OCI-LY1 (cell line): ENCODE data around the gene FAM24A.
A peak's percentile ranks its signal among the peaks of the same experiment; 100 is the strongest.

Source experiments
- H2AFZ ChIP-seq: fragments of 200-600 bp; sonication (generic), shearing (Covaris generic); 2 replicates; pipeline ENCODE4 v1.6.0; 2014; ENCODE audit warnings: antibody characterized with exemption, mild to moderate bottlenecking, low read length
- H3F3A ChIP-seq: fragments of 200-600 bp; sonication (generic), shearing (Covaris generic); 2 replicates; pipeline ENCODE4 v1.6.0; 2014; ENCODE audit warnings: mild to moderate bottlenecking, antibody characterized with exemption, low read length, moderate library complexity; ENCODE audit not compliant: insufficient read depth
- H3K27ac ChIP-seq: fragments of 200-600 bp; sonication (generic); 2 replicates; pipeline ENCODE4 v1.5.1; 2014; ENCODE audit warnings: low read length, mixed run types, mild to moderate bottlenecking, low read depth; ENCODE audit not compliant: poor library complexity, severe bottlenecking
- H3K27me3 ChIP-seq: fragments of 200-600 bp; sonication (generic); 2 replicates; pipeline ENCODE4 v1.6.0; 2014; ENCODE audit warnings: antibody characterized with exemption, mild to moderate bottlenecking, low read length, moderate library complexity; ENCODE audit not compliant: insufficient read depth
- H3K36me3 ChIP-seq: fragments of 200-600 bp; sonication (generic); 2 replicates; pipeline ENCODE4 v1.6.1; 2014; ENCODE audit warnings: mild to moderate bottlenecking, antibody characterized with exemption, low read length, moderate library complexity, mixed read lengths; ENCODE audit not compliant: insufficient read depth
- H3K4me1 ChIP-seq: fragments of 200-600 bp; sonication (generic); 2 replicates; pipeline ENCODE4 v1.5.1; 2014; ENCODE audit warnings: mild to moderate bottlenecking, low read length, moderate library complexity; ENCODE audit not compliant: insufficient read depth, severe bottlenecking
- H3K4me2 ChIP-seq: fragments of 200-600 bp; sonication (generic), shearing (Covaris generic); 2 replicates; pipeline ENCODE4 v1.6.1; 2014; ENCODE audit warnings: low read length
- H3K4me3 ChIP-seq: fragments of 200-600 bp; sonication (generic); 2 replicates; pipeline ENCODE4 v1.5.1; 2014; ENCODE audit warnings: low read length, low read depth, mild to moderate bottlenecking, mixed read lengths; ENCODE audit not compliant: poor library complexity, severe bottlenecking
- H3K79me2 ChIP-seq: fragments of 200-600 bp; shearing (Covaris generic); 2 replicates; pipeline ENCODE4 v1.6.1; 2016; ENCODE audit warnings: mixed run types, low read length, mixed read lengths; ENCODE audit not compliant: insufficient read depth
- H3K9ac ChIP-seq: fragments of 200-600 bp; sonication (generic), shearing (Covaris generic); 2 replicates; pipeline ENCODE4 v1.6.1; 2014; ENCODE audit warnings: mild to moderate bottlenecking, low read length, mixed read lengths
- H3K9me2 ChIP-seq: fragments of 200-600 bp; sonication (generic), shearing (Covaris generic); 2 replicates; pipeline ENCODE4 v1.6.1; 2014; ENCODE audit warnings: low read depth, mild to moderate bottlenecking, low read length, mixed read lengths
- H3K9me3 ChIP-seq: fragments of 200-600 bp; shearing (Covaris generic); 2 replicates; pipeline ENCODE4 v1.6.1; 2014; ENCODE audit warnings: low read length, mixed read lengths
- H4K20me1 ChIP-seq: fragments of 200-600 bp; sonication (generic), shearing (Covaris generic); 2 replicates; pipeline ENCODE4 v1.6.0; 2016; ENCODE audit warnings: mild to moderate bottlenecking, low read length; ENCODE audit not compliant: insufficient read depth
- EZH2 ChIP-seq: fragments of 200-600 bp; sonication (generic), shearing (Covaris generic); IDR thresholded peaks from 2 replicates; pipeline ENCODE4 v1.8.0; 2017; ENCODE audit warnings: borderline replicate concordance, mixed run types, mild to moderate bottlenecking, antibody characterized with exemption, low read length, moderate library complexity, mixed read lengths
- TF ChIP-seq, protein P1 (sequence below): fragments of 200-600 bp; sonication (generic), shearing (Covaris generic); IDR thresholded peaks from 2 replicates; pipeline ENCODE4 v1.5.1; 2017; ENCODE audit warnings: mild to moderate bottlenecking, antibody characterized with exemption, low read length, moderate library complexity, mixed read lengths

Gene FAM24A

GRCh38 chr10:122878799-122879338 lies 31.5 kb upstream of the FAM24A start:
- Histone ChIP-seq H2AFZ (no peak overlapping the region), H3K9ac (peak overlapping the region; percentile 74), H3K4me2 (peak overlapping the region; percentile 77)

DNA sequence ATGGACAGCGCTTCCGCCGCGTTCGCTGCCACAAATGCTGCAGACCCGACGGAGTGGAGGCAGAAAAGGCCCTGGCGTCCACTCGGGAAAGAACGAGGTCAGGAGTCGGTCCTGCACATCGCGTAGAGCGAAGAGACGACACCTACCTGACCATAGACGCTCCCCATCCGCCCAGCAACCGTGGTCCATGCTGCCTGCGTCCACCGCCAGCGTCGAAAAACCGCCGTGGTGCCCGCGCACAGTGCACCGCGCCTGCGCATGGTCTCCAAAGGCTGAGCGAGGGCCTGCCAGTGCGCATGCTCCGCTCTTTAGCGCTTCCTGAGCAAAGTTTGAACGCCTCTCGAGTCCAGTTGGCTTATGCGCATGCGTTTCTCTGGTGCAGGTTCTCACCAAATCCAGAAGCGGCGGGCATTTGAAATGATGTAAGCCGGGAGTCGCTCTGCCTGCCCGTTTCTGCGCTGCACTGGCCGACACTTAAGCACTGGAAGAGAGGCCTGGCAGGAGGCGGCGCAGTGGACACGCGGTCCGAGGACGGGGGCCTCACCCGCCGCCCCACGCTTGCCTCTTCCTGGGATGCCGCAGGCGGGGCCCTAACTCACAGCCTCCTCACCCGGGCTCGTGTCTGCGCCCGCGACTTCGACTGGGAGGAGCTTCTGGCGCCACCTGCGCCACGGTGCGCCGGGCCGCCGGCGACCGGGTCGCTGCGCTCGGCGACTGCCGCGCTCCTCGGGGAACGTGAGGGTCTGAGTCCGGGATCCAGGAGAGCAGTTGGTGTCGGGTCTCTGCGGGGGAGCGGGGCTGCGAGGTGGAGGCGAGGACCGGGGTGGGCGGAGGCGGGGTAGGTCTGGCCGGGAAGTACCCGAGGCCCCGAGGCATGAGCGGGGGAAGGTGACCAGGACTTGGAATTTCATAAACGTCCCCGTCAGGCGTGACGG lies 30.8 kb upstream of the FAM24A start, which contains the start of gene FAM24B:
Gene FAM24B, minus strand, starts transcription at position 243 of the 935 bp plus-strand sequence. CDS start 29,066 bp downstream, outside the sequence.
- Histone ChIP-seq H2AFZ (no peak within 1 kb of the TSS), H3K27me3 (no peaks in the 10 kb centered on the region), H3K4me1 (peaks cover 19% of the 10 kb centered on the region), H3K27ac (no peak within 1 kb of the TSS), H3K4me3 (peak within 1 kb of the TSS; percentile 83), H3K36me3 (peaks cover 26% of the 10 kb centered on the region), H3K79me2 (peaks cover 34% of the 10 kb centered on the region), H4K20me1 (no peaks in the 10 kb centered on the region), H3K4me2 (peak within 1 kb of the TSS; percentile 77), H3K9me2 (no peaks in the 10 kb centered on the region), H3K9ac (peak within 1 kb of the TSS; percentile 74), H3F3A (no peaks in the 10 kb centered on the region), H3K9me3 (no peaks in the 10 kb centered on the region)
- TF ChIP-seq, protein P1, sequence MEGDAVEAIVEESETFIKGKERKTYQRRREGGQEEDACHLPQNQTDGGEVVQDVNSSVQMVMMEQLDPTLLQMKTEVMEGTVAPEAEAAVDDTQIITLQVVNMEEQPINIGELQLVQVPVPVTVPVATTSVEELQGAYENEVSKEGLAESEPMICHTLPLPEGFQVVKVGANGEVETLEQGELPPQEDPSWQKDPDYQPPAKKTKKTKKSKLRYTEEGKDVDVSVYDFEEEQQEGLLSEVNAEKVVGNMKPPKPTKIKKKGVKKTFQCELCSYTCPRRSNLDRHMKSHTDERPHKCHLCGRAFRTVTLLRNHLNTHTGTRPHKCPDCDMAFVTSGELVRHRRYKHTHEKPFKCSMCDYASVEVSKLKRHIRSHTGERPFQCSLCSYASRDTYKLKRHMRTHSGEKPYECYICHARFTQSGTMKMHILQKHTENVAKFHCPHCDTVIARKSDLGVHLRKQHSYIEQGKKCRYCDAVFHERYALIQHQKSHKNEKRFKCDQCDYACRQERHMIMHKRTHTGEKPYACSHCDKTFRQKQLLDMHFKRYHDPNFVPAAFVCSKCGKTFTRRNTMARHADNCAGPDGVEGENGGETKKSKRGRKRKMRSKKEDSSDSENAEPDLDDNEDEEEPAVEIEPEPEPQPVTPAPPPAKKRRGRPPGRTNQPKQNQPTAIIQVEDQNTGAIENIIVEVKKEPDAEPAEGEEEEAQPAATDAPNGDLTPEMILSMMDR, result no peak
- TF ChIP-seq EZH2, result no peak

More at GRCh38 chr10:122878799-122879338, 31.5 kb upstream of the FAM24A start:
- no peak overlapping the region for H3K27ac ChIP-seq
- H3K27me3 ChIP-seq, result no peaks in the 10 kb centered on the region
- H3K4me1 ChIP-seq, result peaks cover 19% of the 10 kb centered on the region
- H3K4me3 ChIP-seq, result peak overlapping the region; percentile 83
- H3F3A ChIP-seq, result no peaks in the 10 kb centered on the region
- peaks cover 26% of the 10 kb centered on the region for H3K36me3 ChIP-seq
- H3K9me3 ChIP-seq, result no peaks in the 10 kb centered on the region
- H3K79me2 ChIP-seq, result peaks cover 38% of the 10 kb centered on the region
- no peak for TF ChIP-seq EZH2
- TF ChIP-seq, protein P1, result no peak
- H3K9me2 ChIP-seq, result no peaks in the 10 kb centered on the region
- no peaks in the 10 kb centered on the region for H4K20me1 ChIP-seq

GRCh38 chr10:122882766-122883165 lies 27.6 kb upstream of the FAM24A start:
- H3K79me2 ChIP-seq, result peaks cover 11% of the 10 kb centered on the region
- no peak overlapping the region for H3K4me3 ChIP-seq
- no peak overlapping the region for H2AFZ ChIP-seq
- no peak overlapping the region for H3K4me2 ChIP-seq
- peaks cover 2% of the 10 kb centered on the region; the same call in 1 of the 2 replicates for H3K36me3 ChIP-seq
- no peaks in the 10 kb centered on the region for H3K9me2 ChIP-seq
- H3K27ac ChIP-seq, result no peak overlapping the region
- H3K9ac ChIP-seq, result no peak overlapping the region
- H3K4me1 ChIP-seq, result peaks cover 15% of the 10 kb centered on the region
- no peaks in the 10 kb centered on the region for H3F3A ChIP-seq
- no peaks in the 10 kb centered on the region for H3K27me3 ChIP-seq
- TF ChIP-seq, protein P1, result no peak
- no peak for TF ChIP-seq EZH2
- H4K20me1 ChIP-seq, result no peaks in the 10 kb centered on the region
- no peaks in the 10 kb centered on the region for H3K9me3 ChIP-seq
